ENCODE data around the gene PHYHD1.

The PHYHD1 gene

DNA sequence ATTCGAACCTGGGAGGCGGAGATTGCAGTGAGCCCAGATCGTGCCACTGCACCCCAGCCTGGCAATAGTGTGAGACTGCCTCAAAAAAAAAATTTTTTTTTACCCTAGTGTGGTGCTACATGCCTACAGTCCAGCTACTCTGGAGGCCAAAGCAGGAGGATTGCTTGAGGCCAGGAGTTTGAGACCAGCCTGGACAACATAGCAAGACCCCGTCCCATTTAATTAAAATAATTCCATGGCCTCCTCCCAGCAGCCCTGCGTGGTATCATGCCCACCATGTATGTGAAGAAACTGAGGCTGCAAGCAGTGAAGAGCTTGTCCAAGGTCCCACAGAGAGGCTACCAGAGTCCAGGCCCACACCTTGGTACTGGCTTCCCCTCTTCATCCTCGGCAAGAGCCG is 19.4 kb upstream of the PHYHD1 start:
- no peak for DNase-seq (ENCODE audit: low read depth in 2 of 2)

GRCh38 chr9:128901822-128902221 is 19.0 kb upstream of the PHYHD1 start:
- DNase-seq (ENCODE audit: low read depth in 2 of 2): no peak

GRCh38 chr9:128902351-128903078 is 18.3 kb upstream of the PHYHD1 start:
- peak; percentile 52 to 70 for DNase-seq (ENCODE audit: low read depth in 2 of 2)

DNA sequence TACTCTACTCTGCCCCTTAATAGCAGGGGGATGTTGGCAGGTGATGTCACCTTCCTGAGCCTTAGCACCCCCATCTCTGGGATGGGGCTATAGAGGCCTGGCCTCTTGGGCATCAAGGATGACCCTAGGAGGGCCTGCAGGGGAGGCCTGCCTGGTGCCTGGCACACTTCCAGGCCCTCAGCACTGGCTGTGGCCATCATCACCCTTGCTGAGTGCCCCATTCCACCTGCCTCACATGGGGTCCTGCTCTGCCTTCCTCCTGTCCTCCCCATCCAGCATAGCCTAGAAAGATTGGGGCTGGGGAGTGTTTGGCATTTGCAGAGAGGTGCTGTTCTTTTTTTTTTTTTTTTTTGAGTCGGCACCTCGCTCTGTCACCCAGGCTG is 17.7 kb upstream of the PHYHD1 start:
- DNase-seq (ENCODE audit: low read depth in 2 of 2): no peak

GRCh38 chr9:128903871-128904620 is 16.7 kb upstream of the PHYHD1 start:
- DNase-seq (ENCODE audit: low read depth in 2 of 2): no peak

- no peak for DNase-seq (ENCODE audit: low read depth in 2 of 2)
Observed at GRCh38 chr9:128905964-128906363, 14.8 kb upstream of the PHYHD1 start.

- DNase-seq (ENCODE audit: low read depth in 2 of 2): no peak
Observed at GRCh38 chr9:128906741-128907140, 14.0 kb upstream of the PHYHD1 start.

DNA sequence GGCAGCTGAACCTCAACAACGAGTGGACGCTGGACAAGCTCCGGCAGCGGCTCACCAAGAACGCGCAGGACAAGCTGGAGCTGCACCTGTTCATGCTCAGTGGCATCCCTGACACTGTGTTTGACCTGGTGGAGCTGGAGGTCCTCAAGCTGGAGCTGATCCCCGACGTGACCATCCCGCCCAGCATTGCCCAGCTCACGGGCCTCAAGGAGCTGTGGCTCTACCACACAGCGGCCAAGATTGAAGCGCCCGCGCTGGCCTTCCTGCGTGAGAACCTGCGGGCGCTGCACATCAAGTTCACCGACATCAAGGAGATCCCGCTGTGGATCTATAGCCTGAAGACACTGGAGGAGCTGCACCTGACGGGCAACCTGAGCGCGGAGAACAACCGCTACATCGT is 12.4 kb upstream of the PHYHD1 start:
- no peak for DNase-seq (ENCODE audit: low read depth in 2 of 2)

- no peak for DNase-seq (ENCODE audit: low read depth in 2 of 2)
Observed at GRCh38 chr9:128909859-128910258, 10.9 kb upstream of the PHYHD1 start.

DNA sequence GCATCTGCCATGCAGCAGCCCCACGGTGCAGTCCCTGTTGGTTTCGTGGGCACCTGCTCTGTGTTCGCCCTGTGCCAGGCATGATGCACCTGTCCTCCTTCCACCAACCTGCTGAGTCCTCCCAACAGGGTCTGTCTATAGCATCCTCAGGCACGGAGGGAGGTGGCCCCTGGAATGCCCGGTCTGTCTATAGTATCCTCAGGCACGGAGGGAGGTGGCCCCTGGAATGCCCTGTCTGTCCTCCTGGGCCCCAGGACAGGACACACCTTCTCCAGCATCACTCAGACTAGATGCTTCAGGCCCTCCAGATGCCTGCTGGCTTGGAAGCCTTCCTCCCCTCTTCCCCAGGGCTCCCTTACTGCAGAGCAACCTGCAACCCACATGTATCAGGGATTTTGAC is 9.9 kb upstream of the PHYHD1 start:
- DNase-seq (ENCODE audit: low read depth in 2 of 2): no peak

- DNase-seq (ENCODE audit: low read depth in 2 of 2): no peak
Observed at GRCh38 chr9:128911529-128912035, 9.2 kb upstream of the PHYHD1 start.

- DNase-seq (ENCODE audit: low read depth in 2 of 2): no peak
Observed at GRCh38 chr9:128912270-128912853, 8.4 kb upstream of the PHYHD1 start.

DNA sequence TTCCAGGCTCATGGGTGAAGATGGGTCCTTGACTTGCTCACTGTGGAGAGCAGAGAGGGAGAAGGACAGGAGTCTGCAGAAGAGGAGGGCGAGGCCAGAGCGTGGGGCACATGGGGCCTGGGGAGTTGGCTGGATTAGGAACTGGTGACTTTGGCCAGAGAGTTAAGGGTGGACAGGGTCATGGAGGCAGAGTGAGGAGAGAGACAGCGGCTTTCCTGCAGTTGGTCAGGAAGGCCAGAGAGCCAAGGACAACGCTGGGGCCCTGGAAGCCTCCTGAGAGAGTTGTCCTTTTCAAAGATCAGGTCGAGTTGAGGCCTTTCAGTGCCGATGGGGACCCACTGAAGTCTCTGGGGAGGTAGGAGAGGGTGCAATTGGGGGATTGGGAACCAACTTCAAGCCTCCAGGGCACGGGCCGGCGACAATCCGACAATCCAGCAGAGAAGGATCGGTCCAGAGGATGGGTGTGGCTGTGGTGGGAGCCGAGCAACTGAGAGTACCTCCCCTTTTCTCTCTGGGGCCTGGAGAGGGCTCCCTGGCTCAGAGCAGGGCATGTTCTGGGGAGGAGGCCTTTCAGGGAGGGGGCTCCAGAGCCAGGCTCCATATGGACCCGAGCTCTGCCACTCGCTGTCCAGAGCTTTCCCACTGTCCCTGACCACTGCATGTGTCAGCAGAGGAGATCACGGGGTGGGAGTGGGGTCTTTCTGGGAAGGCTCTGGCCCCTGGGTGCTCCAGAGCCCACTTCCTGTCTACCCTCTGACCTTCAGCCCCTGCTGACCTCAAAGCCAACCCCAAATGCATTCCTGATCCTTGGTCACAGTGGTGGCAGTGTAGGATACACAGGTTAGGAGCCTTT is 7.5 kb upstream of the PHYHD1 start:
- DNase-seq (ENCODE audit: low read depth in 2 of 2): no peak

DNA sequence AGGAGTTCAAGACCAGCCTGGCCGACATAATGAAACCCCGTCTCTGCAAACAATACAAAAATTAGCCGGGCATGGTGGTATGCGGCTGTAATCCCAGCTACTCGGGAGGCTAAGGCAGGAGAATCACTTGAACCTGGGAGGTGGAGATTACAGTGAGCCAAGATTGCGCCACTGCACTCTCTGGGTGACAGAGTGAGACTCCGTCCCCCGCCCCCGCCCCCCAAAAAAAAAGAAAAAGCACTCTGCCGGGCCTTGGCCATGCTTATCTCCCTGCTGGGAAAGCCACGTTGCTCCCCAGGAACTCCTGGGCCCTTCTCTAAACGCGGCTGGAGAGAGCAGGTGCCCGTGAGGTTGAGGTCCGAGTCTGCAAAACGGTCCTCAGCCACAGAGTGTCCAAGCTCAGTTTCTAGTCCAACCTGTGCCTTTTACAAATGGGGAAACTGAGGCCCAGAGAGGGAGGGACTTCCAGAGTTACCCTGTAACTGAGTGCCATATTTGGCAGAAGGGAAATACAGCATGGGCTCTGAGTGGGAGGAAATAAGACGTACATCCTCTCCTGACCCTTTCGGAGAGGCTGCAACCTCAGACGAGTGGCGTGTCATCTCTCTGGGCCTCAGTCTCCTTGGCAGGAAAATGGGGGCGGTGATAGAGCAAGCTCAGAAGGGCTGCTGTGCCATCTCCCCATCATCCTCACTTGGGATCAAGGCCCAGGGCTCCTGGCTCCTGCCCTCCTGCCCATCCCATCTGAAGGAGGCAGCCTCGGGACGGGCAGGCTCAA is 6.6 kb upstream of the PHYHD1 start:
- DNase-seq (ENCODE audit: low read depth in 2 of 2): no peak

DNA sequence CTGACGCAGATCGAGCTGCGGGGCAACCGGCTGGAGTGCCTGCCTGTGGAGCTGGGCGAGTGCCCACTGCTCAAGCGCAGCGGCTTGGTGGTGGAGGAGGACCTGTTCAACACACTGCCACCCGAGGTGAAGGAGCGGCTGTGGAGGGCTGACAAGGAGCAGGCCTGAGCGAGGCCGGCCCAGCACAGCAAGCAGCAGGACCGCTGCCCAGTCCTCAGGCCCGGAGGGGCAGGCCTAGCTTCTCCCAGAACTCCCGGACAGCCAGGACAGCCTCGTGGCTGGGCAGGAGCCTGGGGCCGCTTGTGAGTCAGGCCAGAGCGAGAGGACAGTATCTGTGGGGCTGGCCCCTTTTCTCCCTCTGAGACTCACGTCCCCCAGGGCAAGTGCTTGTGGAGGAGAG is 4.6 kb upstream of the PHYHD1 start:
- no peak for DNase-seq (ENCODE audit: low read depth in 2 of 2)

GRCh38 chr9:128916745-128917144 is 4.0 kb upstream of the PHYHD1 start:
- DNase-seq (ENCODE audit: low read depth in 2 of 2): no peak

DNA sequence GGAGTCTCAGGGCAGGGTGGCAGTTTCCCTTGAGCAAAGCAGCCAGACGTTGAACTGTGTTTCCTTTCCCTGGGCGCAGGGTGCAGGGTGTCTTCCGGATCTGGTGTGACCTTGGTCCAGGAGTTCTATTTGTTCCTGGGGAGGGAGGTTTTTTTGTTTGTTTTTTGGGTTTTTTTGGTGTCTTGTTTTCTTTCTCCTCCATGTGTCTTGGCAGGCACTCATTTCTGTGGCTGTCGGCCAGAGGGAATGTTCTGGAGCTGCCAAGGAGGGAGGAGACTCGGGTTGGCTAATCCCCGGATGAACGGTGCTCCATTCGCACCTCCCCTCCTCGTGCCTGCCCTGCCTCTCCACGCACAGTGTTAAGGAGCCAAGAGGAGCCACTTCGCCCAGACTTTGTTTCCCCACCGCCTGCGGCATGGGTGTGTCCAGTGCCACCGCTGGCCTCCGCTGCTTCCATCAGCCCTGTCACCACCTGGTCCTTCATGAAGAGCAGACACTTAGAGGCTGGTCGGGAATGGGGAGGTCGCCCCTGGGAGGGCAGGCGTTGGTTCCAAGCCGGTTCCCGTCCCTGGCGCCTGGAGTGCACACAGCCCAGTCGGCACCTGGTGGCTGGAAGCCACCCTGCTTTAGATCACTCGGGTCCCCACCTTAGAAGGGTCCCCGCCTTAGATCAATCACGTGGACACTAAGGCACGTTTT is 3.5 kb upstream of the PHYHD1 start:
- DNase-seq (ENCODE audit: low read depth in 2 of 2): no peak

DNA sequence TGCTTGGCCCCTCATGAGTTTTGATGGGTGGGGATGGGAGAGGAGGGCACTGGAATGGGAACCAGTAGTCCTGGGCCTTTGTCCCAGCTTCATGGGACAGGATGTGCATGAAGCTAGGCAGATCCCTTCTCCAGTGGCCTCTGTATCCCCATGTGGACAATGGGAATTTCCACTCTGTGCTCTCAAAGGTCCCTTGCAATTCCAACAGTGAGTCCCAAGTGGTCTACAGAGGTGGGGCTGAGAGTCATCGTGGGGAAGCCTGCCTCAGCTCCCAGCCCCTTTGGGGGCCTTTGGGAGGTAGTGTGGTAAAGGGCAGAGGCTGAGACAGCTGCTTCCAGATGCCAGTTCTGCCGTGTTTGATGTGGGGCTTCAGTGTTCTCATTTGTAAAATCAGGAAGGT is 1.9 kb upstream of the PHYHD1 start:
- DNase-seq (ENCODE audit: low read depth in 2 of 2): no peak

- DNase-seq (ENCODE audit: low read depth in 2 of 2): no peak
Observed at GRCh38 chr9:128919402-128920089, 1.2 kb upstream of the PHYHD1 start.
